ENCODE measurements around the gene PSMC3IP.
"Not testable (repeated sequence)": the region's sequence is repeated elsewhere in the genome, so short reads cannot be mapped to it uniquely, and the experiment has no call there.

Gene PSMC3IP

DNA sequence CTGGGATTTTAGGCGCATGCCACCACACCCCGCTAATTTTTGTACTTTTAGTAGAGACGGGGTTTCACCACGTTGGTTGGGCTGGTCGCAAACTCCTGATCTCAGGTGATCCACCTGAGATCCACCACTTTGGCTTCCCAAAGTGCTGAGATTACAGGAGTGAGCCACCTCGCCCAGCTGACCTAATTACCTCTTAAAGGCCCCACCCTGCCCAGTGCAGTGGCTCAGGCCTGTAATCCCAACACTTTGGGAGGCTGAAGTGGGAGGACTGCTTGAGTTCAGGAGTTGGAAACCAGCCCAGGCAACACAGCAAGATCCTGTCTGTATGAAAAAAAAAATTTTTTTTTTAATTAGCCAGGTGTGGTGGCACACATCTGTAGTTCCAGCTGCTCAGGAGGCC is 18.5 kb downstream of the PSMC3IP start:
- DNase-seq: no peak

GRCh38 chr17:42555961-42556617 is 21.4 kb downstream of the PSMC3IP start:
- peak; percentile 96 for DNase-seq

DNA sequence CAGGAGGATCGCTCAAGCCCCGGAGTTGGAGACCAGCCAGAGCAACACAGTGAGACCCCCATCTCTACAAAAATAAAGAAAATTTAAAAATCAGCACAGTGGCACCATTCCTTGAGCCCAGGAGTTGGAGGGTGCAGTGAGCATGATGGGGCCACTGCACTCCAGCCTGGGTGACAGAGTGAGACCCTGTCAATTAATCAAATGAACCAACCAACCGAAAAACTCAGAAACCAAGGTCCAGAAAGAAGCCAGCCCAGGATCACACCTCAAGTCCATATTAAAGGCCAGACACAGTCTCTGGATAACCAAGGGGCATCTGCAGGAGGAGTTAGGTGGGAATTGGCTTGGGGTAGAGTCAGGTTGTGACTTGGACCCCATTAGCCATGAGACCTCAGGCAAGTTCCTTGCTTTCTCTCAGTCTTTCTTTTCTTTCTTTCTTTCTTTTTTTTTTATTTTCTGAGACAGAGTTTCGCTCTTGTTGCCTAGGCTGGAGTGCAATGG is 22.4 kb downstream of the PSMC3IP start:
- DNase-seq: no peak

DNA sequence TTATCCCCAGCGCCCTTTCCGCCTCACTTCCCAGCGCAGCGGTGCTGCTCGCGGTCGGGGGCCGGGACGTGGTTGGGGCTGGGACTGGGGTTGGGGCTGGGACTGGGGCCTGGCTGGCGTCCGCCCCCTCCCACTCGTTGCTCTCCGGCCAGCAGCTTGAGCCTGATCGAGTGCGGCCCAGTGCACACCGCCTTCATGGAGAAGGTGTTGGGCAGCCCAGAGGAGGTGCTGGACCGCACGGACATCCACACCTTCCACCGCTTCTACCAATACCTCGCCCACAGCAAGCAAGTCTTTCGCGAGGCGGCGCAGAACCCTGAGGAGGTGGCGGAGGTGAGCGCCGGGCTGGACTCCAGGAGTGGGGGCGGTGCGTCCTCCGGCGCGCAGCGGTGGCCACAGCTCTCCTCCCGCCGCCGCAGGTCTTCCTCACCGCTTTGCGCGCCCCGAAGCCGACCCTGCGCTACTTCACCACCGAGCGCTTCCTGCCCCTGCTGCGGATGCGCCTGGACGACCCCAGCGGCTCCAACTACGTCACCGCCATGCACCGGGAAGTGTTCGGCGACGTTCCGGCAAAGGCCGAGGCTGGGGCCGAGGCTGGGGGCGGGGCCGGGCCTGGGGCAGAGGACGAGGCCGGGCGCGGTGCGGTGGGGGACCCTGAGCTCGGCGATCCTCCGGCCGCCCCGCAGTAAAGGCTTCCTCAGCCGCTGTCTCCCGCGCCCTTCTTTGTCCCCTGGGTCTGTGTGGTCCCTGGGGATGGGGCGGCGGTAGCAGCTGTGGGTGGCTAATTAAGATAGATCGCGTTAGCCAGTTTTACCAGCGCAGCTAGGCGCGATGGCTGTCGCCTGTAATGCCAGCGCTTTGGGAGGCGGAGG is 23.0 kb downstream of the PSMC3IP start:
- peak; percentile 97 for DNase-seq

DNA sequence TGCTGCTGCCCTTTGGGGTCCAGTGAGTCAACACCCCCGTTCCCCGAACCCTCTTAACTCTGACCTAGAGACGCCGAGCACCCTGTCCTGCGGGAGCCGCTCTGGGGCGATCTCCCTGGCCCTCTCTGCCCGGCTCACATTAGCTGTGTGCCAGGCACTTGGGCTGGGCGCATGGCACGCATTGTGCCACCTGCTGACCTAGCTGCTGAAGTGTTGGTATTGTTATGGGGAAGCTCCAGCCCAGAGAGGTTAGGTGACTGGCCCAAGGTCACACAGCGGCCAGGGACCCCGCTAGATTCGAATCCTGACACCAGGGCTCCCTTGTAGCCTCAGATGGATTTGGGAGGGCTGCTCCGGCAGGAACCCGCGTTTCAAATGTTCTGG is 23.7 kb downstream of the PSMC3IP start:
- DNase-seq: no peak

DNA sequence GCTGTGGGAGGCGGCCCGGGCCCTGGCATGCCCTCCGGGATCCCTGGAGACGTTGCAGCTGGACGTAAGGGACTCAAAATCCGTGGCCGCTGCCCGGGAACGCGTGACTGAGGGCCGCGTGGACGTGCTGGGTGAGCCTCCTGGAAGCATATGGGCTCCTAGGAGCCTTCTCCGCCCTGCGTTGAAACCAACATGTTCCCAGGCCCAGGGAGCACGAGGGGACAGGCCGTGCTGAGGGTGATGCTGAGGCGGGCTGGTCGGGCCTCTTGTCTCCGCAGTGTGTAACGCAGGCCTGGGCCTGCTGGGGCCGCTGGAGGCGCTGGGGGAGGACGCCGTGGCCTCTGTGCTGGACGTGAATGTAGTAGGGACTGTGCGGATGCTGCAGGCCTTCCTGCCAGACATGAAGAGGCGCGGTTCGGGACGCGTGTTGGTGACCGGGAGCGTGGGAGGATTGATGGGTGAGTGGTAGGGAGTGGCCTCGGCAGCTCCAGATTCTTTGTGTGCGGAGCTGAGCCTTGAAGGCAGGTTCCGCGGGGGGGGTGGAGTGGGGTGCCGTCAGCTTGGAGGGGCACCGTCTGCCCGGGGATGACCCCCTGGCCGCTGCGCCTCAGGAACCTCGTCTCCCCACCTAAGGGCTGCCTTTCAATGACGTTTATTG is 24.2 kb downstream of the PSMC3IP start:
- peak; percentile 89 for DNase-seq

DNA sequence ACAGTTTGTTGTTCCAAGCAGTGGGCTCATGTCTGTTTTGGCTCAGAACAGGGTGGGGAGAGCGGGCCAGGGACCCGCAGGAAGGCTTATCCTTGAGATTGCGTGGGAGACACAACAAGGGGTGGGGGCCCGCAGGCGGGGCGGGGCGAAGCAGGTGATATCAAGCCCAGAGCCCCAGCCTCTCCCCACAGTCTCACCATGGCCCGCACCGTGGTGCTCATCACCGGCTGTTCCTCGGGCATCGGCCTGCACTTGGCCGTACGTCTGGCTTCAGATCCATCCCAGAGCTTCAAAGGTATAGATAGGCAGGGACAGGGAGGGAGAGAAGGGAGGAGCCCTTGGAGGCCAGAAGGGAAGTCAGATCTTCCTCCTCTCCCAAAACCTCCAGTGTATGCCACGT is 24.8 kb downstream of the PSMC3IP start, which contains the start of gene HSD17B1:
TSS of gene HSD17B1 (plus strand) at position 188 of the 400 bp plus-strand sequence. CDS start at position 199, 11 bp downstream.
- not testable (repeated sequence) for DNase-seq

DNA sequence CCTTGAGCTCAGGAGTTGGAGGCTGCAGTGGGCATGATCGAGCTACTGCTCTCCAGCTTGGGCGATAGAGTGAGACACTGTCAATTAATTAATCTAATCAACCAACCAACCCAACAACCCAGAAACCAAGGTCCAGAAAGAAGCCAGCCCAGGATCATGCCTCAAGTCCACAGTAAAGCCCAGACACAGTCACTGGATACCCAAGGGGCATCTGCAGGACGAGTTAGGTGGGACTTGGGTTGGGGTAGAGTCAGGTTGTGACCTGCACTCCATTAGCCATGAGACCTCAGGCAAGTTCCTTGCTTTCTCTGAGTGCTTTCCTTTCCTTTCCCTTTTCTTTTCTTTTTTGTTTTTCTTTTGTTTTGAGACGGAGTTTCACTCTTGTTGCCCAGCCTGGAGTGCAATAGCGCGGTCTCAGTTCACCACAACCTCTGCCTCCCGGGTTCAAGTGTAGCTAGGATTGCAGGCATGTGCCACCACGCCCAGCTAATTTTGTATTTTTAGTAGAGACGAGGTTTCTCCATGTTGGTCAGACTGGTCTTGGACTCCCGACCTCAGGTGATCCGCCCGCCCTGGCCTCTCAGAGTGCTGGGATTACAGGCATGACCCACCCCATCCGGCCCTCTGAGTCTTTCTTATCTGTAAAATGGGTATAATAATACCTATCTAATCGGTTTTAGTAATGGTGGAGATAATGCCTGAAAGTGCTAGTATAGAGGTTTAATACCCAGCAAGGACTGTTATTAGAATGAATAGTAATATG is 28.4 kb downstream of the PSMC3IP start:
- no peak for DNase-seq

GRCh38 chr17:42548070-42548837 is 29.3 kb downstream of the PSMC3IP start:
- peak; percentile 97 for DNase-seq

DNA sequence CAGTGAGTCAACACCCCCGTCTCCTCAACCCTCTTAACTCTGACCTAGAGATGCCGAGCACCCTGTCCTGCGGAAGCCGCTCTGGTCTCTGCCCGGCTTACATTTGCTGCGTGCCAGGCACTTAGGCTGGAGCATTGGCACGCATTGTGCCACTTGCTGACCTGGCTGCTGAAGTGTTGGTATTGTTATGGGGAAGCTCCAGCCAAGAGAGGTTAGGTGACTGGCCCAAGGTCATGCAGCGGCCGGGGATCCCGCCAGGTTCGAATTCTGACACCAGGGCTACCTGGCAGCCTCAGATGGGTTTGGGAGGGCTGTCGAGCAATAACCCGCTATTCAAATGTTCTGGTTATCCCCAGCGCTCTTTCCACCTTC is 29.8 kb downstream of the PSMC3IP start:
- DNase-seq: no peak

GRCh38 chr17:42547001-42547461 is 30.5 kb downstream of the PSMC3IP start:
- DNase-seq: peak; percentile 59

- peak; percentile 58 for DNase-seq
Observed at GRCh38 chr17:42545755-42546505, 31.6 kb downstream of the PSMC3IP start.

DNA sequence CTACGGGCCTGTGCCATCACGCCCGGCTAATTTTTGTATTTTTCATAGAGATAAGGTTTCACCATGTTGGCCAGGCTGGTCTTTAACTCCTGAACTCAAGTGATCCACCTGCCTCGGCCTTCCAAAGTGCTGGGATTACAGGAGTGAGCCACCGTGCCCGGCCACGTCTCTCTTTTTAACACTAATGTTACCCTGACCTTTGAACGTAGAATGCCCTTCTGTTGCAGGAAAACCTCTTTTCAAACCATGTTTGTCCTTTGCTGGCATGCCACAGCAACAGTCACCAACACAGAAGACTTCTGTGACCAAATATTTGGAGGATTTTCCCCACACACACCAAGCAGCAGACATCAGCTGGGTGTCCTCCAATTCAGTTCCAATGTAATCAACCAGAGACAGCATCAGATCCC is 32.6 kb downstream of the PSMC3IP start:
- no peak for DNase-seq

- DNase-seq: peak; percentile 54
Observed at GRCh38 chr17:42543190-42544079, 34.1 kb downstream of the PSMC3IP start.

- peak; percentile 91 for DNase-seq
Observed at GRCh38 chr17:42541041-42541833, 36.3 kb downstream of the PSMC3IP start.

GRCh38 chr17:42540558-42540957 is 37.0 kb downstream of the PSMC3IP start:
- not testable (repeated sequence) for DNase-seq

DNA sequence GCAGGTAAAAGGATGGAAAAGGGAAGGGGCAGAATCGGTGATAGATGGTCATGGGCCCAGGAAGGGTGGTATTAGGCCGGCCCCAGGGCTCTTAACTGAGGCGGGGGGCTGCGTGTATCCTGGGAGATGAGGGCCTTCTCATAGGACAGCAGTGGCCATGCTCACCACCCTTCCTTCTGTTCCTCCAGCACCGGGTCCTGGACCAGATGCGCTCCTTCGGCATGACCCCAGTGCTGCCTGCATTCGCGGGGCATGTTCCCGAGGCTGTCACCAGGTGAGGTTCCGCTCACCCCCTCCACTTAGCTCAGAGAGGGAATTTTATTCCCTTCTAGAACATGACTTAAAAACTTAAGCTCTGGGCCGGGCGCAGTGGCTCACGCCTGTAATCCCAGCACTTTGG is 39.0 kb downstream of the PSMC3IP start:
- no peak for DNase-seq

GRCh38 chr17:42537826-42538451 is 39.6 kb downstream of the PSMC3IP start:
- DNase-seq: no peak
